Measurements from ENCODE around the gene AFF3.

GRCh38 chr2:99757611-99758114 is 384.7 kb downstream of the AFF3 start:
- no peak for TF ChIP-seq CTCF (IDR thresholded peaks at IDR 0.05)
- TF ChIP-seq POLR2A (IDR thresholded peaks at IDR 0.05), result no peak
